HG02938 (cell line): ENCODE measurements around the gene ASL.
"Not testable (repeated sequence)": the region's sequence is repeated elsewhere in the genome, so short reads cannot be mapped to it uniquely, and the experiment has no call there.

Experiments used
- ATAC-seq: cut with Tn5 transposase; IDR thresholded peaks from one replicate; pipeline ENCODE4 v1.9.1; 2021; ENCODE audit warnings: mild to moderate bottlenecking, moderate library complexity; ENCODE audit not compliant: unreplicated experiment

Gene ASL

DNA sequence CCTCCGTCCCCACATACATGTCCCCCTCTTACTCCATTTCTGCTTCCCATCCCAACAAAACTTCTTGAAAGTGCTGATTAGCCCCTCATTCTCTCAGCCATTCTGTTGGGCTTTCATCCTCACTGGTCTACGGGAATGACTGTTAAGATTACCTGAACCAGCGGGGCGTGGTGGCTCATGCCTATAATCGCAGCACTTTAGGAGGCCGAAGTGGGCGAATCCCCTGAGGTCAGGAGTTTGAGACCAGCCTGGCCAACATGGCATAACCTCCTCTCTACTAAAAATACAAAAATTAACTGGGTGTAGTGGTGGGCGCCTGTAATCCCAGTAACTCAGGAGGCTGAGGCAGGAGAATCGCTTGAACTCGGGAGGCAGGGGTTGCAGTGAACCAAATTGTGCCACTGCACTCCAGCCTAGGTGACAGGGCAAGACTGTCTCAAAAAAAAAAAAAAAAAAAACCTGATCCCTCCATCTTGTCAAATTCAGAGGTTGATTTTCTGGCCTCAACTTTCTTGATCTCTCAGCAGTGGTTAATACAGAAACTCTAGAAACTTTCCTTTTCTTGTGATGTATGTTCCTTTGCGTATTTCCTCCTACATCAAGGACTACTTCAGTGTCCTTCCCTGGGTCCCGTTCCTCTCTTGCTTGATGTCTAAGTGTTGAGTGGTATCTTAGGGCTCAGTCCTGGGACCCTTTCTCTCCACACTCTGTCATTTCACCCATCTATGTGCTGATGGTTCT is 41.2 kb downstream of the ASL start:
- ATAC-seq: not testable (repeated sequence)

DNA sequence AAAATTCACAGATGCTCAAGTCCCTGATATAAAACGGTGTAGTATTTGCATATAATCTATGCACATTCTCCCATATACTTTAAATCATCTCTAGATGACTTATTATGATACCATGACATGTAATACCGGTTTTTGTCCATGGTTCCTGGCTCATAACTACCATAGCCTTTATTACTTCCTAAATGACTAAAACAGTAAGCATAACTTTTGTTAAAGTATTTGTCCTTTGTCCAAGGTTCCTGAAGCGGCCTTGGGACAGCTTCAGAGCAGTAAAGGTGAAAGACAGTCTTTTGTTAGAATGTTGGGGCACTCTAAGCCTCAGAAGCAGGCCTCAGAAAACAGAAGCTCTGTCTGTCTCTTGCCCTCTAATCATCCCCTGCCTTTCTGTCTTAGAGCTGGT is 43.0 kb downstream of the ASL start:
- no peak for ATAC-seq

DNA sequence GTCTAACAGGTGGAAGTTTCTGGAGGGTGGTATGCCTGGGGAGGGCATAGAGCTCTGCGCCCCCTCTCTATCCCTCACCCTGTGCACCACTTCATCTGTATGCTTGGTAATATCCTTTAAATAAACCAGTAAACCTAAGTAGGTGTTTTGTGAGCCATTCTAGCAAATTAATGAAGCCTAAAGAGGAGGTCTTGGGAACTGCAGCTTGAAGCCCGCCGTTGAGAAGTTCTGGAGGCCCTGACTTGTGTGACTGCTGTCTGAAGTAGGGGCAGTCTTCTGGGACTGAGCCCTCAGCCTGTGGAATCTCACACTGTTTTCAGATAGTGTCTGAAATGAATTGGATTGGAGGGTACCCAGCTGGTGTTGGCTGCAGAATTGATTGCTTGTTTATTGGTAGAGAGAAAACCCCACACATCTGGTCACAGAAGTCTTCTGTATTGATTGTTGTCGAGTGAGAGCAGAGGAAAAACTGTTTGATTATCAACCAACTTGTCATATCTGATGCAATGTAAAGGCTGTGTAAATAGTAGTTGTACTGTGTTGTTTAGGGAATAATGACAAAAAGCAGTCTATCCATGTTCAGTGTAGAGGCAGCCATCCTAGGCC is 43.7 kb downstream of the ASL start:
- no peak for ATAC-seq

DNA sequence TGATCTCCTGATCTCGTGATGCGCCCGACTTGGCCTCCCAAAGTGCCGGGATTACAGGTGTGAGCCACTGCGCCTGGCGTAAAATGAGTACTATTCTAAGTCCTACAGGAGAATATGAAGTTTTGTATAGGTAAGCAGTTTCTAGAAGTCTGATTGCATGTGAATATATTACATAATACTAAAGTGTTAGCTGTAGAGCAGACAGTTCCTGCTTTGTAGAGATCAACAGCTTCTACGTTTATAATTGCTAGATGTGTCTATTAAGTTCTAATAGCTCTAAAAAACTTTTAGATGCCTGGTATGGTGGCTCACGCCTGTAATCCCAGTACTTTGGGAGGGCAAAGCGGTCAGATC is 47.5 kb downstream of the ASL start:
- no peak for ATAC-seq

DNA sequence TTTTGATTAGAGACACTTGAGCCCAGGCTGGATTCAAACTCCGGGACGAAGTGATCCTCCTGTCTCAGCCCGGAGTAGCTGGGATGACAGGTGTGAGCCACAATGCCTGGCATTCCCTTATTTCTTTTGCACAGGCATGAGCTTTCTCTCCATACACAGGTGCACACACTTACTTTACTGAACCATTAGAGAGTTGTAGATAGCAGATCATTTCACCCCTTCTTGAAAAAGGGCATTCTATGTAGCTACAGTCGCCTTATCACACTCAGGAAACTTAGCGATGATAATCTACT is 48.9 kb downstream of the ASL start:
- not testable (repeated sequence) for ATAC-seq

DNA sequence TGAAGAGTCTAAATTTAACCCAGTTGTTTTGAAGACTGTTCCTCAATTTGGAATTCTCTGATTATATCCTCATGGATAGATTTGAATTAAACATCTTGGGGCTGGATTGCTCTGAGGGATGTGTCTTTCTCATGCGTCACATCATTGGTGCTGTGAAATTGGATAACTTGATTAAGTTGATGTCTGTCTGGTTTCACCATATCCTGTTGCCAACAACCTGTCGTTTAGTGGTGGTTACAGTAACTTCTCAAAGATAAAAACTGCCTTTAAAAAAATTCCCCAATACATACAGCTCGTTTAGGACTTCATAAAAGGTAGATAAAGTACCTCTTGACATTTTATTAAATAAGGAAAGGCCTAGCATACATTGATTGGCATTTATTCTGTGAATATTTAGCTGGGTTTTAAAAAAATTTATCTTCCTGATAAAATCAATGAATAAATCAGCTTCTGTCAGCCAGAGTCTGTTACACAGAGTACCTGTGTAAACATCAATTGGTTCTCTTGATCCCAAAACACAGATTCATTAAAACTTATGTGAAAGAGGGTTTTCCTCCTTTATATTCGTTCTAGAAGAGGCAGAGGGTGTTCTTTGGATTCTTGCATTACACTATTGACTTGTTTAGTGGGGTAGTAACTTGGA is 49.6 kb downstream of the ASL start:
- ATAC-seq: no peak

DNA sequence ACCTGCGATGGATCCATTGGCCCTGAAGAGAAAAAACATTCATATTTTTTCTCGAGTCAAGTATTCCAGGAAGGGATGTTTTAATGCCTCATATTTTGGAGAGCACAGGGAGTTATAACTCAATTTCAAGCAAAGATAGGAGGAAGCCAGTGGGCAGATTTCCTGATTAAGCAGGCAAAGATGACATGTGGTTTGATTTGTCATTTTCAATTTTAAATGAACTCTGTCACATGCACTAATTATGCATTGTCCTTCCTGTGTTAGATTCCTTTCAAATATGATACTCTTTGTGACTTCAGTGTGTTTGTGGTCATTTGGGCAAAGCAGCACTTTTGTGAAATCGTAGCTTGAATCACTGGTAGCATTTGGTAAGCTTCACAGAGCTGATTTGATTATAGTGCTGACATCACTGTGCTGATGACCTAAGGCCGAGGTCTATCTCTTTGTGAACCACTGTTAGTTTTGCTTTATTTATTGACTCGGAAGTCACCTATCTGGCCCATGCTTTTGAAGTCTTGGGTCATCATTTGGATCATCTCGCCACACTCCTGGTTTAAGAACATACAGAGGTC is 50.2 kb downstream of the ASL start:
- ATAC-seq: not testable (repeated sequence)

DNA sequence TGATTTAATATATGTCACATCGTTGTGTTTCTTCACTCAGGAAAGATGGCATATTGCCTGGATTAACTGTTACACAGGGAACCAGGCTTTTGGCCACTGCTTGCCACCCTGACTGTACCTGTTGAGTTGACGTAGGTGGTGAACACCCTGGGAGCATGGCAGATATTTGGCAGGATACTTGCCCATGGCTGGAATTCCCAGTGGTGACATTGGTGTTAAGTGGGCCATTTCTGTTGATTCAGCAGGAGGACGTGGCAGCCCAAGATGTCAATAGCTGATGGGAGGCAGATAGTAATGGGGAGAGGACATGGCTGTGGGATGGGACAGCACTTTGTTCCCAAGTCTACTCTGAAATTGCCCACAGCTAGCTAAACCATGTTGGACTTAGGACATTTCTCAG is 51.6 kb downstream of the ASL start:
- not testable (repeated sequence) for ATAC-seq

DNA sequence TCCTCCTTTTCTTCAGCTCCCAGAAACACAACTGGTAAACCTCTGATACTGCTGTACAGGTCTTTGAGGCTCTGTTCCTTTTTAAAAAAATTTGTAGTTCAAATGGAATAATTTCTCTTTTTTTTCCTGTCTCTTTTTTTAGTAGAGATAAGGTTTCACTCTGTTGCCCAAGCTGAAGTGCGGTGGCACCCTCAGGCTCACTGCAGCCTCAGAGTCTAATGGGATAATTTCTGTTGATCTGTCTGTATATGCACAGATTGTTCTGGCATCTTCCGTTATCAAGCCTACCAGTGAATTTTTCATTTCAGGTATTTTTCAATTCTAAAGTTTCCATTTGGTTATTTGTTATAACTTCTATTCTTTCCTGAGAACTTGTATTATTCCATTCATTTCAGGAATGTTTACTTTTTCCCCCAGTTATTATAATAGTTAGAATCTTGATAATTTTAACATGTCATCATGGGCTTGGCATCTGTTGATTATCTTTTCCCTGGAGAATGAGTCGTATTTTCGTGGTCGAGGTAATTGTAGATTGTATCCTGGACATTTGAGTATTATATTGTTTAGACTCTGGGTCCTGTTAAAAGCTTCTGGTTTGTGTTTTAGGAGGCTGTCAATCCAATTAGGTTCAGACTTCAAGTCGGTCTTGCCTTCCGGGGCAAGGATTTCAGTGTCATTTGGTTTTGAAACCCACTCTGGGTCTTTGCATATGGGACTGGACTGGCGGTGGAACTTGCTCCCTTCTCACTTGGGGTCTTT is 63.6 kb downstream of the ASL start:
- ATAC-seq: no peak

DNA sequence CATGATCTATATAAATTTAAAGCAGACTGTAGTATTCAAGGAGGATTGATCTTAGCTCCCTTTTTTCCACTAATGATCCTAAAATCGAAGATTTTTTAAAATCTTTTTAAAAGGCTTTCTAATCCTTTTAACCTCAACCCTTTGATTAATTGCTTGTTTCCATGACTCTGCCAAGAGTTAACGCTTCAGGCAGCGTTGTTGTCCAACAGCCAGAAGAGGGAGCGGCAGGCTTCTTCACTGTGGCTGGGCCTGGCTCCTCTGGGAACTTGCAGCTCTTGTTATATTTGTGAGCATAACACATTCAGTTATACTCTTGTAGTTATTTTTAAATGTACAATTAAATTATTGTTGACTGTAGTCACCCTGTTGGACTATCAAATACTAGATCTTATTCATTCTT is 65.3 kb downstream of the ASL start:
- no peak for ATAC-seq

DNA sequence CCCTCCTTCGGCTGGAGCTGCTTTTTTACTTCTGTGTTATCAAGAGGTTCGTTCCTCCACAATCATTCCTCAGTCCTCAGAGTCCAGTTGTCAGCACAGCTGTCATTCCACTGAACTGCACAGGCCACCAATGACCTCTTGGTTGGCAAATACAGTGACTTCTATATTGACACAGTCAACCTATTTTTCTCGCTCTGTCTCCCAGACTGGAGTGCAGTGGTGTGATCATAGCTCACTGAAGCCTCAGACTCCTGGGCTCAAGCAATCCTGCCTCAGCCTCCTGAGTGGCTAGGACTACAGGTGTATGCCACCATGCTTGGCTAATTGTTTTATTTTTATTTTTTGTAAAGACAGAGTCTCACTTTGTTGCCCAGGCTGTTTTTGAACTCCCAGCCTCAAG is 66.7 kb downstream of the ASL start:
- no peak for ATAC-seq

DNA sequence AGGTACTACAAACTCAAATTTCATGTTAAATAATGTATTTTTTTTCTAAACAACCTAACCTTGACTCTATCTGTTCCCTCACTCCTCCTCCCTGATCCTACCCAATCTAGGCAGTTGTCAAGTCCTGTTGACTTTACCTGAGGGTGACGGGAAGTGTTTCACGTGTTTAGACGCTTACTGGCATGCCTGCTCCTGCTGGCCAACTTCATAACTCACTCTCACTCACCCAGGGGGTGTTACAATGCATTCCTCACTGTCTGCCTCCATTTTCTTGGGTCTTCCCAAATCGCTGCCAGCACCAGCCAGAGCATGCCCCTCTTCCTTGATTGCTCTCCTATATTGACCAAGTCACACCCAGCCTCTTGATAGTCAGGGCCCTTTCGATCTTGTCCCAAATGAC is 67.4 kb downstream of the ASL start:
- ATAC-seq: no peak
